Pancreas (tissue), 10 donors: ENCODE results near the gene SAMD9L. TPM values are rescaled to one million over a fixed set of nuclear protein-coding genes. Genes with fewer than 3 reads are reported as not detected.

ENCODE experiments used
- ATAC-seq, 4 donors: fragments of 200-7000 bp; cut with Tn5 transposase; one replicate each; pipeline versions ENCODE4 v1.8.0 to v1.9.1; 2020; ENCODE audit warnings: mild to moderate bottlenecking in 4 of 4, moderate library complexity in 4 of 4
- DNase-seq, 6 donors: peaks; one replicate each; pipeline ENCODE4 v3.0.0-alpha.2; 2020
- FAIRE-seq: peaks from 2 replicates; lab custom pipeline; 2012; peaks lifted over from hg19 to GRCh38; lab: Jason Lieb, UNC
- H3K27ac ChIP-seq, 4 donors: fragments of 200-600 bp; sonication (generic); 1 replicate in 3 of 4; 2 replicates in 1 of 4; pipeline versions ENCODE4 v1.5.0 to v1.8.0; 2020
- H3K27me3 ChIP-seq, 4 donors: fragments of 200-600 bp; one replicate each; pipeline ENCODE4 v1.8.0; 2021
- H3K36me3 ChIP-seq, 3 donors: fragments of 200-600 bp; sonication (generic) in 1 of 3; one replicate each; pipeline versions ENCODE4 v1.5.0 to v1.8.0; 2020 to 2021
- H3K4me1 ChIP-seq, 3 donors: fragments of 200-600 bp; one replicate each; pipeline ENCODE4 v1.8.0; 2021
- H3K4me3 ChIP-seq, 4 donors: fragments of 200-600 bp; sonication (generic) in 2 of 4; one replicate each; pipeline versions ENCODE4 v1.5.0 to v1.8.0; 2020 to 2021
- H3K9me3 ChIP-seq, 4 donors: fragments of 200-600 bp; one replicate each; pipeline ENCODE4 v1.8.0; 2021
- WGBS, 2 donors: extraction: QIAGEN DNeasy Blood & Tissue Kit; methylation state at CpG; one replicate each; pipeline ENCODE4 v1.1.7; 2013; 5-methylcytosine and 5-hydroxymethylcytosine counted together
- intact Hi-C, 3 donors: fragments of 100-400 bp; cut with DNase I; formaldehyde crosslinking; loops; one replicate each; pipeline versions ENCODE4 v1.11.1 to v1.14.2; 2022
- polyA plus RNA-seq, 2 donors: library from polyadenylated mRNA; stranded (reverse); fragments of 200-250 nt; gene quantifications; one replicate each; pipeline ENCODE4 v1.2.3, GENCODE V29; 2013
- total RNA-seq, 6 donors: library from RNA; stranded (reverse); fragmentation: NEBNext Ultra II Directional in 4 of 6; extraction: Animal tissue kit (Norgen Biotek cat#: 25700) in 4 of 6; gene quantifications; one replicate each; pipeline versions ENCODE4 v1.2.1 to v1.2.4, GENCODE V29; 2021 to 2023
- TF ChIP-seq, protein P1 (sequence below), 4 donors: fragments of 200-600 bp; sonication (generic) in 3 of 4; IDR thresholded peaks; one replicate each; pipeline versions ENCODE4 v1.5.0 to v1.8.0; 2021; ENCODE audit warnings: antibody characterized with exemption in 4 of 4
- donor health status: healthy with polysubstance abuse.
- donor health status: DM: no; HTN: no; CAD: no; lungs with moderate emphysema.
- donor health status: DM: no; HTN: no; CAD: no.
- donor health status: control.
- donor health status: control.
- donor health status: Bipolar disorder and iron deficiency.
- donor health status: DM: yes; HTN: yes; CAD: no.
- donor health status: DM: no; HTN: no; CAD: no.
- donor health status: DM: no; HTN: no; CAD: no.
- donor health status: DM: yes; HTN: yes; CAD: no.

SAMD9L gene
- total and polyA plus RNA-seq, 8 donors = 1.5 to 7.4 (median 2.1) TPM

GRCh38 chr7:93147363-93147762, 822 bp downstream of the SAMD9L start:
- intact Hi-C loops = no loop called here
- TF ChIP-seq, protein P1, sequence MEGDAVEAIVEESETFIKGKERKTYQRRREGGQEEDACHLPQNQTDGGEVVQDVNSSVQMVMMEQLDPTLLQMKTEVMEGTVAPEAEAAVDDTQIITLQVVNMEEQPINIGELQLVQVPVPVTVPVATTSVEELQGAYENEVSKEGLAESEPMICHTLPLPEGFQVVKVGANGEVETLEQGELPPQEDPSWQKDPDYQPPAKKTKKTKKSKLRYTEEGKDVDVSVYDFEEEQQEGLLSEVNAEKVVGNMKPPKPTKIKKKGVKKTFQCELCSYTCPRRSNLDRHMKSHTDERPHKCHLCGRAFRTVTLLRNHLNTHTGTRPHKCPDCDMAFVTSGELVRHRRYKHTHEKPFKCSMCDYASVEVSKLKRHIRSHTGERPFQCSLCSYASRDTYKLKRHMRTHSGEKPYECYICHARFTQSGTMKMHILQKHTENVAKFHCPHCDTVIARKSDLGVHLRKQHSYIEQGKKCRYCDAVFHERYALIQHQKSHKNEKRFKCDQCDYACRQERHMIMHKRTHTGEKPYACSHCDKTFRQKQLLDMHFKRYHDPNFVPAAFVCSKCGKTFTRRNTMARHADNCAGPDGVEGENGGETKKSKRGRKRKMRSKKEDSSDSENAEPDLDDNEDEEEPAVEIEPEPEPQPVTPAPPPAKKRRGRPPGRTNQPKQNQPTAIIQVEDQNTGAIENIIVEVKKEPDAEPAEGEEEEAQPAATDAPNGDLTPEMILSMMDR (IDR thresholded peaks at IDR 0.05) = no peak
- DNase-seq (no peak), ATAC-seq (peak in 3 of 4 donors; percentile 61 to 80 (median 76)), FAIRE-seq (no peak)
- Histone ChIP-seq H3K36me3 (no peaks in the 10 kb centered on the region), H3K27ac (no peak overlapping the region), H3K4me1 (peaks cover 0 to 5% (median 0%) of the 10 kb centered on the region in 3 donors), H3K4me3 (peak overlapping the region in 2 of 4 donors; percentile 7 to 37), H3K27me3 (no peaks in the 10 kb centered on the region), H3K9me3 (no peaks in the 10 kb centered on the region)
- 21 to 36% methylated on average over 3 of the region's 3 CpGs for WGBS, 2 donors

- DNase-seq (no peak), ATAC-seq (peak in 1 of 4 donors; percentile 36), FAIRE-seq (no peak)
- intact Hi-C loops = no loop called here
- WGBS, 2 donors = 70 to 73% methylated on average over 5 of the region's 5 CpGs
- H3K4me3 ChIP-seq = peak overlapping the region in 2 of 4 donors; percentile 7 to 37
- TF ChIP-seq, protein P1 (IDR thresholded peaks at IDR 0.05) = no peak
- no peak overlapping the region for H3K27ac ChIP-seq
- no peaks in the 10 kb centered on the region for H3K9me3 ChIP-seq
- H3K4me1 ChIP-seq = peaks cover 0 to 5% (median 0%) of the 10 kb centered on the region in 3 donors
- no peaks in the 10 kb centered on the region for H3K27me3 ChIP-seq
- H3K36me3 ChIP-seq = no peaks in the 10 kb centered on the region
These were observed 1.6 kb downstream of the SAMD9L start for GRCh38 chr7:93146472-93147141.

DNA sequence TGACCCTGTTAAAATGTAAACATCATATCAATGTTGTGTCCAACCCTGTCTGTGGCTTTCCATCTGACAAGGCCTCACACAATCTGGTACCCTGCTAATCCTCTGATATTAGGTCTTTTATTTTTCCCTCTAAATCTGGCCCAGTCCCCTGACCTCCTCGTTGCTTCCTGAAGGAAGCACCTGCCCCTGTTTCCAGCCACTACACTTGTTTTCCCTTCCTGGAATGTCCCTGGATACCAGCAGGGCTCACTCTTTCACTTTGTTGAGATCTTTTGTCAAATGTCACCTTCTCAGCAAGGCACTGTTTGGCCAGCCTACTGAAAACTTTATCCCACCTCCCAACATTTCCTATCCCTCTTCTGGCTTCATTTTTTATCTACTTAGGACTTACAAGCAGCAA, 2.1 kb downstream of the SAMD9L start:
- no peak for ATAC-seq
- peaks cover 0 to 5% (median 0%) of the 10 kb centered on the region in 3 donors for H3K4me1 ChIP-seq
- intact Hi-C loops = no loop called here
- WGBS, 2 donors = 20 to 21% methylated on average over 1 of the region's 1 CpG
- TF ChIP-seq, protein P1 (IDR thresholded peaks at IDR 0.05) = no peak
- no peaks in the 10 kb centered on the region for H3K36me3 ChIP-seq
- no peak overlapping the region for H3K27ac ChIP-seq
- H3K9me3 ChIP-seq = no peaks in the 10 kb centered on the region
- H3K4me3 ChIP-seq = no peak overlapping the region
- no peak for FAIRE-seq
- DNase-seq = no peak
- H3K27me3 ChIP-seq = no peaks in the 10 kb centered on the region

GRCh38 chr7:93145354-93145753, 2.8 kb downstream of the SAMD9L start:
- TF ChIP-seq, protein P1 (IDR thresholded peaks at IDR 0.05) = no peak
- WGBS, 2 donors = 42 to 51% methylated on average over 3 of the region's 3 CpGs
- H3K4me3 ChIP-seq = no peak overlapping the region
- H3K27ac ChIP-seq = no peak overlapping the region
- H3K9me3 ChIP-seq = no peaks in the 10 kb centered on the region
- no peaks in the 10 kb centered on the region for H3K27me3 ChIP-seq
- FAIRE-seq (no peak), DNase-seq (no peak), ATAC-seq (peak in 1 of 4 donors; percentile 35)
- no peaks in the 10 kb centered on the region for H3K36me3 ChIP-seq
- peaks cover 0 to 5% (median 0%) of the 10 kb centered on the region in 3 donors for H3K4me1 ChIP-seq
- intact Hi-C loops = no loop called here

DNA sequence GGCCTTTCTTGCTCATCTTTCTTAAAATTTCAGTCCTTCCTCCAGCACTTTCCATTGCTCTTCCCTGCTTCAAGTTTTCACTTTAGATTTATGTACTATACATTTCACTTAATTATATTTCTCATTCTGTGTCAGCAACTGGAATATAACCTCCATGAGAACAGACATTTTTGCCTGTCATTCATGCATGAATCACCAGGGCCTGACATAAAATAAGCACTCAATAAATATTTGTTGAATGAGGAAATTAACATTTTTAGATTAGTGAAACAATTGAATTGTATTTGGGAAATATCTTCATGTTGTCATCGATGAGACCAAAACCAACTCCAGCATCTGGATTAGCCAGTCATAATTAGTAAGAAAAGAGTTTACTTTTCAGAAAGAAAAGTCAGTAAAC, 6.1 kb downstream of the SAMD9L start:
- H3K4me3 ChIP-seq = no peak overlapping the region
- H3K27ac ChIP-seq = no peak overlapping the region
- H3K36me3 ChIP-seq = no peaks in the 10 kb centered on the region
- intact Hi-C loops = no loop called here
- TF ChIP-seq, protein P1 (IDR thresholded peaks at IDR 0.05) = no peak
- H3K27me3 ChIP-seq = no peaks in the 10 kb centered on the region
- H3K9me3 ChIP-seq = no peaks in the 10 kb centered on the region
- WGBS, 2 donors = 89 to 96% methylated on average over 1 of the region's 1 CpG
- peaks cover 0 to 5% (median 0%) of the 10 kb centered on the region in 3 donors for H3K4me1 ChIP-seq
- no peak for FAIRE-seq
- no peak for ATAC-seq
- DNase-seq = no peak
